Activated T-cell treated with anti-CD3 and anti-CD28 coated beads, Interleukin-2, amount 50 U/mL, for 72 hours (primary cell): ENCODE results near the gene PLEKHA4. TPM values are rescaled to one million over a fixed set of nuclear protein-coding genes. Genes with fewer than 3 reads are reported as not detected.

Experiments
- ATAC-seq, 2 donors: fragments of 150-1000 bp; cut with Tn5 transposase; replicated peaks in 1 of 2; 2 replicates each; pipeline ENCODE4 v1.10.0; 2021; ENCODE audit warnings: moderate library complexity in 2 of 2, mild to moderate bottlenecking in 1 of 2
- DNase-seq, 2 donors: peaks; one replicate each; pipeline ENCODE4 v3.0.0; 2021 to 2022; ENCODE audit warnings: mixed read lengths in 1 of 2
- H3K27ac Mint-ChIP-seq: one replicate; pipeline ENCODE4 v1.8.0; 2022; ENCODE audit warnings: mild to moderate bottlenecking, moderate library complexity, mixed read lengths
- H3K27me3 Mint-ChIP-seq: one replicate; pipeline ENCODE4 v1.8.0; 2022; ENCODE audit warnings: low read depth, mixed read lengths
- H3K36me3 Mint-ChIP-seq, 2 donors: one replicate each; pipeline ENCODE4 v1.8.0; 2022; ENCODE audit warnings: mixed read lengths in 2 of 2, mild to moderate bottlenecking in 1 of 2; ENCODE audit not compliant: insufficient read depth in 2 of 2
- H3K4me1 Mint-ChIP-seq: one replicate; pipeline ENCODE4 v1.8.0; 2022; ENCODE audit warnings: low read depth, mixed read lengths
- H3K4me3 Mint-ChIP-seq, 2 donors: one replicate each; pipeline ENCODE4 v1.8.0; 2022; ENCODE audit warnings: mild to moderate bottlenecking in 2 of 2, mixed read lengths in 2 of 2, moderate library complexity in 2 of 2
- H3K9me3 Mint-ChIP-seq, 2 donors: one replicate each; pipeline ENCODE4 v1.8.0; 2022; ENCODE audit warnings: mixed read lengths in 2 of 2
- total RNA-seq, 2 donors: library from RNA; stranded (reverse); gene quantifications; one replicate each; pipeline ENCODE4 v1.2.3, GENCODE V29; 2022

PLEKHA4 gene
- total RNA-seq, 2 donors from 2014 or later, result 16.2 to 24.5 TPM

DNA sequence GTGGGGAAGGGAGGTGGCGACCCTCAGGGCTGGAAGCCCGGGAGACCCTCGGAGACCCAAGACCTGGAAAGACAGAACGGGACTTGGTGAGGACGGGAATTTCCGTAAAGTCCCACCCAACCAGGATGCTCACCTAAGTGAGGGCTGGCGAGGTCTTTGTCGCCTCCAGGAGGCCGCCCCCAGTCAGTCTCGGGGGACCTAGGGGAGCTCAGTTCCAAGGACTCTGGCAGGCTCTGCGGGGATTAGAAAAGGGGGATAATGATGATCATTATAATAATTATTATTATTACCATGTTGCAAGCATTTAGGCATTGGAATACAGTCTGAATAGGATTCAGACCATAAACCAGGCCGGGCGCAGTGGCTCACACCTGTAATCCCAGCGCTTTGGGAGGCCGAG lies 23.0 kb downstream of the PLEKHA4 start:
- Mint-ChIP-seq H3K4me1 (no peaks in the 10 kb centered on the region), H3K27me3 (no peaks in the 10 kb centered on the region), H3K4me3 (no peak overlapping the region), H3K9me3 (no peaks in the 10 kb centered on the region), H3K36me3 (no peaks in the 10 kb centered on the region), H3K27ac (no peak overlapping the region)
- no peak for DNase-seq
- ATAC-seq, result no peak

DNA sequence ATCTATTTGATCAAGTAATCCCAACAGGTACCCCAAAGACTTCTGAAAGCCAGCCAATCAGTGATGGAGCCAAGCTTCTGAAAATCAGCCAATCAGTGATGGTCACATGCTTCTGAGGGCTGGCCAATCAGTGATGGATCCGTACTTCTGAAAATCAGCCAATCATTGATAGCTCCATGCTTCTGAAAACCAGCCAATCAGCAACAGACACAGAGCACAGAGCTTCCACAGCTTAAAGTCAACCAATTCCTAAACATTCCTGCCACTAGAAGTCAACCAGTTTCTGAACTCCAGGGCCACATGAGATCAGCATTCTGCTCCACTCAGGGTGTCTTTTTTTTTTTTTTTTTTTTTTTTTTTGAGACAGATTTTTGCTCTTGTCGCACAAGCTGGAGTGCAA lies 23.9 kb downstream of the PLEKHA4 start:
- DNase-seq (no peak), ATAC-seq (no peak)
- Mint-ChIP-seq H3K4me3 (no peak overlapping the region), H3K4me1 (no peaks in the 10 kb centered on the region), H3K9me3 (no peaks in the 10 kb centered on the region), H3K27me3 (no peaks in the 10 kb centered on the region), H3K36me3 (no peaks in the 10 kb centered on the region), H3K27ac (no peak overlapping the region)

- DNase-seq (peak; percentile 56 to 58), ATAC-seq (peak; percentile 56 to 64)
- no peaks in the 10 kb centered on the region for H3K4me1 Mint-ChIP-seq
- no peaks in the 10 kb centered on the region for H3K36me3 Mint-ChIP-seq
- H3K27me3 Mint-ChIP-seq, result no peaks in the 10 kb centered on the region
- H3K9me3 Mint-ChIP-seq, result no peaks in the 10 kb centered on the region
- H3K4me3 Mint-ChIP-seq, result no peak overlapping the region
- H3K27ac Mint-ChIP-seq, result no peak overlapping the region
Measured at GRCh38 chr19:48842789-48843162, 25.6 kb downstream of the PLEKHA4 start.

DNA sequence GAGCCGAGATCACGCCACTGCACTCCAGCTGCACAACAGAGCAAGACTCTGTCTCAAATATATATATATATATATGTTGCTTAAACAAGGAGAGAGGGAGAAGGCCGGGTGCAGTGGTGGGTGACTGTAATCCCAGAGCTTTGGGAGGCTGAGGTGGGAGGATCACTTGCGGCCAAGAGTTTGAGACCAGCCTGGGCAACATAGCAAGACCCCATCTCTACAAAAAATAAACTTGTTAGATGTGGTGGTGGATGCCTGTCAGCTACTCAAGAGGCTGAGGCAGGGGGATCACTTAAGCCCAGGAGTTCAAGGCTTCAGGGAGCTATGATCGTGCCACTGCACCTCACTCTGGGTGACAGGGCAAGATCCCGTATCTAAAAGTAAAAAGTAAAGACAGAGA lies 26.8 kb downstream of the PLEKHA4 start:
- DNase-seq (no peak), ATAC-seq (no peak)
- Mint-ChIP-seq H3K27ac (no peak overlapping the region), H3K36me3 (peaks cover 0 to 2% of the 10 kb centered on the region in 2 donors), H3K27me3 (no peaks in the 10 kb centered on the region), H3K4me1 (peaks cover 6% of the 10 kb centered on the region), H3K4me3 (no peak overlapping the region), H3K9me3 (no peaks in the 10 kb centered on the region)

DNA sequence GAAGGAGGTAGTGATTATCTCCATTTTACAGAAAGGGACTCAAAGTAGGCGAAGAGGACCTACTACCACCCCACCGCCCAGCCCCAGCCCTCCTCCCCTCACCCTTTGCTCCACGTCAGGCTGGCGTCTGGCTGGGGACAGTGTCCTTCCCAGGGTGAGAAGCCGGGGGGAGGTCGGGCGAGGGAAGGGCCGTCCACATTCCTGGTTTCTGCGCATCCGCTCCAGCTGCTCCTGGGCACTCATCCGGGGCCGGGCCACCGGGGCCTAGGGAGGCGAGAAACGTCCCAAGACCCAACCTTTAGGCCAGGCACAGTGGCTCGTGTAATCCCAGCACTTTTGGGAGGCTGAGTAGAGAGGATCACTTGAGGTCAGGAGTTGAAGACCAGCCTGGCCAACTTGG lies 27.4 kb downstream of the PLEKHA4 start:
- ATAC-seq, result no peak
- Mint-ChIP-seq H3K27me3 (no peaks in the 10 kb centered on the region), H3K36me3 (peaks cover 0 to 2% of the 10 kb centered on the region in 2 donors), H3K4me3 (no peak overlapping the region), H3K4me1 (peaks cover 11% of the 10 kb centered on the region), H3K9me3 (no peaks in the 10 kb centered on the region), H3K27ac (no peak overlapping the region)
- DNase-seq, result no peak

- H3K27ac Mint-ChIP-seq, result peak overlapping the region; percentile 35
- H3K9me3 Mint-ChIP-seq, result no peaks in the 10 kb centered on the region
- peak overlapping the region; percentile 69 to 74 for H3K4me3 Mint-ChIP-seq
Measured at GRCh38 chr19:48837687-48838086, 30.7 kb downstream of the PLEKHA4 start.

DNA sequence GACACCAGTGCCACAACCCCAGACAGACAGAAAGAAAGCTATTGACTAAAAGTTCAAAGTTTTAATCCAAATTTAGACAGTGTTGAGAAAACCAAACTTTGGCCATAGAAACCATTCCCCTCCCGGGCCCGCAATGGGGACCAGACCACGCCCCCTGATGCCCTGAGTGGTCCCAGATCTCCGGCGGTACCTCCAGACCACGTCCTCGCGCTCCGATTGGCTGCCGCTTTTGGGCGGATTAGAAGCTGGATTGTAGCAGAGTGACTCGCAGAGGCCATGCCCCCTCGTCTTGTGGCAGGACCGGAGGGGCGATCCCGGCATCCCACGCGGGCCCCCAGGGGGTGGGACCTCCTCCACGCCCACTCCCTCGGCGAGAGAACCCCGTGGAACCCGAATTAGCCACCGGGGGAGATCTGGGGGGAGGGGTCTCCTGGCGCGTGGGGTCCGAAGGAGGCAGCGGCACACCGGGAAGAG lies 31.3 kb downstream of the PLEKHA4 start:
- Mint-ChIP-seq H3K36me3 (peaks cover 0 to 2% of the 10 kb centered on the region in 2 donors), H3K4me1 (peaks cover 23% of the 10 kb centered on the region), H3K4me3 (peak overlapping the region; percentile 88 to 91), H3K27me3 (no peaks in the 10 kb centered on the region), H3K27ac (peak overlapping the region; percentile 77), H3K9me3 (no peaks in the 10 kb centered on the region)
- ATAC-seq, result peak; percentile 86
- DNase-seq, result peak; percentile 83 to 91

More at GRCh38 chr19:48837687-48838086, 30.7 kb downstream of the PLEKHA4 start:
- Mint-ChIP-seq H3K36me3 (peaks cover 0 to 2% of the 10 kb centered on the region in 2 donors), H3K4me1 (peaks cover 23% of the 10 kb centered on the region), H3K27me3 (no peaks in the 10 kb centered on the region)
- no peak for ATAC-seq
- DNase-seq, result no peak

DNA sequence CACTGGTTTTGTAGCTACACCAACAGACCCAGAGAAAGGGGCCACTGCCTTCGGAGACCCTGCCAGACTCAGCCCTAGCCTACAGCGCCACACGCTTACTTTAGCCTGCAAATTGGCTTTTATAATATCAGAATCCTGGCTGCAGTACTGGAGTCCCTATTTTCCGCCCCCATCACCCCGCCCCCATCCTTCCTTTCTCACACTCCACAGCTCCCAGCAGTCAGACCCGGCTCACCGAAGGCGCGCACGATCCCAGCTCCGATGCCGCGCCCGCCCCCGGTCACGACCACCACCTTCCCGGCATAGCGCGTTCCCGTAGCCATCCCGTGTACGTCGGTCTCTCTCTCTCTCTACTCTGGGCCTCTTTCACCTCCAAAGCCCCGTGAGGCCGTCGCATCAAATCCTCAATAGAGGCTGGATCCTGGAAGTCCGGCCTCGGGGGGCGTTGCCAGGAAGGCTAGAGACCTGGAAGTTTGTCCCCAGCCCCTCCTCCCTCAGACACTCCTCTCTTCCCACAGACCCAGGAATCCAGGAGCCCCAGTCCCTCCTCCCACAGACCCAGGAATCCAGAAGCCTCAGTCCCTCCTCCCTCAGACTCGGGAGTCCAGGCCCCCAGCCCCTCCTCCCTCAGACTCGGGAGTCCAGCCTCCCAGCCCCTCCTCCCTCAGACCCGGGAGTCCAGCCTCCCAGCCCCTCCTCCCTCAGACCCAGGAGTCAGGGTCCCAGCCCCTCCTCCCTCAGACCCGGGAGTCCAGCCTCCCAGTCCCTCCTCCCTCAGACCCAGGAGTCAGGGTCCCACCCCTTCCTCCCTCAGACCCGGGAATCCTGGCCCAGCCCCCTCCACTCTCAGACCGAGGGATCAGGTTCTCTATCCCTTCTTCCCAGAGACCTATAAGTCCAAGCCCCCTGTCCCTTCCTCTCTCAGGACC lies 32.1 kb downstream of the PLEKHA4 start, which contains the start of gene HSD17B14:
Gene HSD17B14 (minus strand): TSS at position 403 of the 929 bp plus-strand sequence. CDS start 80 bp downstream, at position 323.
- ATAC-seq, result peak; percentile 19 to 37
- H3K4me1 Mint-ChIP-seq, result peaks cover 23% of the 10 kb centered on the region
- H3K27ac Mint-ChIP-seq, result peak within 1 kb of the TSS; percentile 81
- H3K36me3 Mint-ChIP-seq, result peaks cover 0 to 2% of the 10 kb centered on the region in 2 donors
- H3K4me3 Mint-ChIP-seq, result peak within 1 kb of the TSS; percentile 88 to 91
- H3K27me3 Mint-ChIP-seq, result no peaks in the 10 kb centered on the region
- H3K9me3 Mint-ChIP-seq, result no peaks in the 10 kb centered on the region
- DNase-seq, result no peak

GRCh38 chr19:48835734-48836088 lies 32.7 kb downstream of the PLEKHA4 start:
- Mint-ChIP-seq H3K4me3 (peak overlapping the region; percentile 88 to 91), H3K27me3 (no peaks in the 10 kb centered on the region), H3K36me3 (peaks cover 0 to 2% of the 10 kb centered on the region in 2 donors), H3K9me3 (no peaks in the 10 kb centered on the region), H3K27ac (peak overlapping the region; percentile 81), H3K4me1 (peaks cover 23% of the 10 kb centered on the region)
- peak; percentile 95 to 96 for DNase-seq
- ATAC-seq, result peak; percentile 96

DNA sequence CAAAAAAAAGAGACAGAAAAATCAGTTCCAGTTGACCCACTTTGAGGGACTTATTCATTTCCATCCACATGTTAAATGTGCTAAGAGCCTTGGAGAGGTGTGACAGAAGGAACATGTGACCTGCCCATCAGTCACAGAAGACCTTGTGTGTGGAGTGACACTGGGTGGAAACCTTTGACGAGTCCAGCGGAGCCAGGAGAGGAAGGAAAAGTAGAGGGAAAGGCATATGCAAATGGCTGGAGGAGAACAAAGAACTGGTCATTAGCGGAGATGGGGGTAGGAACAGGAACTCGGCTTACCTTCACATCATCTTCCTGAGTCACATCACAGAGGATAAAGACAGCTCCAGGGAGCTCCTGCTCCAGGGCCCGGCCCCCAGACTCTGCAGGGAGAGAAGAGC lies 34.4 kb downstream of the PLEKHA4 start:
- peaks cover 0 to 2% of the 10 kb centered on the region in 2 donors for H3K36me3 Mint-ChIP-seq
- no peaks in the 10 kb centered on the region for H3K27me3 Mint-ChIP-seq
- ATAC-seq (no peak), DNase-seq (no peak)
- peak overlapping the region in 1 of 2 donors; percentile 68 for H3K4me3 Mint-ChIP-seq
- H3K4me1 Mint-ChIP-seq, result peaks cover 23% of the 10 kb centered on the region
- no peaks in the 10 kb centered on the region for H3K9me3 Mint-ChIP-seq
- no peak overlapping the region for H3K27ac Mint-ChIP-seq

DNA sequence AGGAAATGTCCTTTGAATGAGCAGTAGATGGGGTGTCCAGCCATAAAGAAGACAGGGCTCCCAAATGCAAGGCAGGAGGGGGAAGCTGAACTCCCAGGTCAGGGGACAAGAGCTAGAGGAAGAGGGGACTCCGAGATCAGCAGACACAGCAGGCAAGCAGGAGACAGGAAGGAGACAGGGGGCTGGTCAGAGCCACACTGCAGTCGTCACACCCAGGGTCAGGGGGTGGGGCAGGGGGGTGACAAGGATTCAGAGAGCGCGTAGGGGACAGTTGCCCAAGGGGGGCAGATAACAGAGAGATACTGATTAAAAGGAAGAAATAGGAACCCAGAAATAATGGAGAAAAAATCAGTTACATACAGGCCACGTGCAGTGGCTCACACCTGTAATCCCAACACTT lies 35.4 kb downstream of the PLEKHA4 start:
- peak overlapping the region in 1 of 2 donors; percentile 7 for H3K4me3 Mint-ChIP-seq

GRCh38 chr19:48830965-48831364 lies 37.5 kb downstream of the PLEKHA4 start:
- H3K9me3 Mint-ChIP-seq, result no peaks in the 10 kb centered on the region
- ATAC-seq (no peak), DNase-seq (no peak)
- no peak overlapping the region for H3K4me3 Mint-ChIP-seq
- peaks cover 11% of the 10 kb centered on the region for H3K4me1 Mint-ChIP-seq
- no peaks in the 10 kb centered on the region for H3K36me3 Mint-ChIP-seq
- H3K27me3 Mint-ChIP-seq, result no peaks in the 10 kb centered on the region
- H3K27ac Mint-ChIP-seq, result no peak overlapping the region

More for the DNA sequence above, 35.4 kb downstream of the PLEKHA4 start:
- no peaks in the 10 kb centered on the region for H3K9me3 Mint-ChIP-seq
- H3K4me1 Mint-ChIP-seq, result peaks cover 23% of the 10 kb centered on the region
- no peak for DNase-seq
- no peak overlapping the region for H3K27ac Mint-ChIP-seq
- no peaks in the 10 kb centered on the region for H3K27me3 Mint-ChIP-seq
- peaks cover 0 to 2% of the 10 kb centered on the region in 2 donors for H3K36me3 Mint-ChIP-seq
- ATAC-seq, result no peak

DNA sequence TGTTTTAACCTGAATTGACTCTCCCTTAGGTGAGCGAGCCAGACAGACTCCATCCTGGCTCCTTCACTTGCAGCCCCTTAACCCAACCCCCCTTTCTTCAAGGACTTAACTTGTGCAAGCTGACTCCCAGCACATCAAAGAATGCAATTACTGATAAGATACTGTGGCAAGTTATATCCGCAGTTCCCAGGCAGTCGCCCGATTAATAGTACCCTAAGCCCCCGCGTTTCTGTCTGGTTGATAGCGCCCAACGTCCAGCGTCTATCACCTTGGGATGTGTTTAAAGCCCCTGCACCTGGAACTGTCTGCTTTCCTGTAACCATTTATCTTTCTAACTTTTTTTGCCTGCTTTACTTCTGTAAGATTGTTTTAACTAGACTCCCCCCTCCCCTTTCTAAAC lies 38.3 kb downstream of the PLEKHA4 start:
- Mint-ChIP-seq H3K36me3 (no peaks in the 10 kb centered on the region), H3K9me3 (no peaks in the 10 kb centered on the region), H3K4me1 (peaks cover 4% of the 10 kb centered on the region), H3K27ac (no peak overlapping the region), H3K4me3 (no peak overlapping the region), H3K27me3 (no peaks in the 10 kb centered on the region)
- ATAC-seq (no peak), DNase-seq (no peak)
